ENCODE measurements around the gene HAO2.

Gene HAO2

GRCh38 chr1:119440721-119441307 is 72.2 kb downstream of the HAO2 start:
- no peak for DNase-seq (ENCODE audit: low read depth)

- DNase-seq (ENCODE audit: low read depth): no peak
Observed at GRCh38 chr1:119442756-119443155, 74.2 kb downstream of the HAO2 start.
